ENCODE data around the gene NCEH1.
"Not testable (repeated sequence)": the region's sequence is repeated elsewhere in the genome, so short reads cannot be mapped to it uniquely, and the experiment has no call there.

Gene NCEH1

DNA sequence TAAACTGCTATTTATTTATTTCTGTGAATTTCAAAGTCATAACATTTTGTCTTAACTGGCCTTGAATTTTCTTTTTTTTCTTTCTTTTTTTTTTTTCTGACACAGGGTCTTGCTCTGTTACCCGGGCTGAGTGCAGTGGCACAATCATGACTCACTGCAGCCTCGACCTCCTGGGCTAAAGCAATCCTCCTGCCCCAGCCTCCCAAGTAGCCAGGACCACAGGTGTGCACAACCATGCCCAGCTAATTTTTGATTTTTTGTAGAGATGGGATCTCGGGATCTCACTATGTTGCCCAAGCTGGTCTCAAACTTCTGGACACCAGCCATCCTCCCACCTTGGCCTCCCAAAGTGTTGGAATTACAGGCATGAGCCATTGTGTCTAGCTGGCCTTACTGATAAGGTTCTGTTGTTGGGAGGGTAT is 110.2 kb downstream of the NCEH1 start:
- no peak for DNase-seq (ENCODE audit: insufficient read length)
- no peak for FAIRE-seq
- TF ChIP-seq TAF1 (IDR thresholded peaks at IDR 0.05; ENCODE audit: borderline replicate concordance, low read depth, low read length) (no peak), POLR2A (IDR thresholded peaks at IDR 0.05; ENCODE audit: low read depth, low read length) (no peak), POLR2AphosphoS5 (IDR thresholded peaks at IDR 0.05; ENCODE audit: low read depth, low read length) (no peak)

DNA sequence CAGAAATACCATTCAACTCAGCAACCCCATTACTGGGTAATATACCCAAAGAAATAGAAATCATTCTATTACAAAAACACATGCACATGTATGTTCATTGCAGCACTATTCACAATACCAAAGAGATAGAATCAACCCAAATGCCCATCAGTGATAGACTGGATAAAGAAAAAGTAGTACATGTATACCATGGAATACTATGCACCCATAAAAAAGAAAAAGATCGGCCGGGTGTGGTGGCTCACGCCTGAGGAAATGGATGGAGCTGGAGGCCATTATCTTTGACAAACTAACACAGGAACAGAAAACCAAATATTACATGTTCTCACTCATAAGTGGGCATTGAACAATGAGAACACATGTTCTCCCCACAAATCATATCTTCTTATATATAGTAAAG is 112.0 kb downstream of the NCEH1 start:
- DNase-seq (ENCODE audit: insufficient read length) (no peak), FAIRE-seq (no peak)
- TF ChIP-seq POLR2AphosphoS5 (IDR thresholded peaks at IDR 0.05; ENCODE audit: low read depth, low read length) (no peak), TAF1 (IDR thresholded peaks at IDR 0.05; ENCODE audit: borderline replicate concordance, low read depth, low read length) (no peak), POLR2A (IDR thresholded peaks at IDR 0.05; ENCODE audit: low read depth, low read length) (no peak)

DNA sequence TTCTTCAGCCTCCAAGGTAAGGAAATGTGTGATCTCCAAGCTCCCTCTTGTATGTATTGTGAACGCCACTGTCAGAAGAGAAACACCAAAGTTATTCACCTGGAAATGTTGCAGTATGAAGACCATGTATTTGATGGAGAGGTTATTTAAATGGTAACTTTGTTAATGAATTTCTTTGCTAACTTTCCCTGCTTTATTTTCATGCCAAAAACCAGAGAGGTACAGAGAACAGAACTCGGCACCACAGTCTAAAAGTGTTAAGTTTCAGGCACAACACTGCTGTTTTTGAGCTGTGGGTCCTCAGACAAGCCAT is 114.5 kb downstream of the NCEH1 start:
- DNase-seq (ENCODE audit: insufficient read length) (no peak), FAIRE-seq (no peak)
- no peak for TF ChIP-seq POLR2AphosphoS5 (IDR thresholded peaks at IDR 0.05; ENCODE audit: low read depth, low read length)
- TF ChIP-seq POLR2A (IDR thresholded peaks at IDR 0.05; ENCODE audit: low read depth, low read length), result no peak
- TF ChIP-seq TAF1 (IDR thresholded peaks at IDR 0.05; ENCODE audit: borderline replicate concordance, low read depth, low read length), result no peak

DNA sequence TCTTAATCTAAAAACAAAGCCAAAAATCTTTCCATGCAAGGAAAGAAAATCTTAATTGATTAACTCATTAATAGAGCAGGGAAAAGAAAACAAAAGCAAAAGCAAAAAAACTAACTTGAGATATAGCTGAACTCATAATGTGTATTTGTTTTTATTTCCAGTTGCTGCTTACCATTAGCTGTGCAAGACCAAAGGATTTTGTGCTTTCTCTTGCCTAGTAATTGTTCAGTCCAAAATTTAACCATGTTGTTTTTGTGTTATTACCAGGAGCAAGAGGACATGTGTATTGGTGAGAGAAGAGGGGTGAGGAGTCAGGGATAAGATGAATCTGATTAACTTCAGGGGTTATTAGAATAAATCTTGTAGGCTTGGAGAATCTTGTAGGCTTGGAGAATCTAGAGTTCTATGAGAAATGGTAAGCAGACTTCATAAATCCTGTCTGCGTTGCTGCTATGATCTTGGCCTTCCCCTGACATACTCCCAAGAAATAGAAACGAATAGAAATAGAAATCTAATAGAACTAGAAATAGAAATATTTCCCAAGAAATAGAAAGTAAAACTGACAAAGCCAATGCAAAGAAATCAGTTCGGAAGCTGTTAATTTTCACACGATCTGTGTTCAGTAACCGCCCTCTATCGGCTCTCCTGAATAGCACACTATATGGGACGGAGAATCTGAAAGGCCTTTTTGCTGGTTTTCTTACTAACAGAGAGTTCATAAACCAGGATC is 115.0 kb downstream of the NCEH1 start:
- FAIRE-seq (peak; percentile 77), DNase-seq (ENCODE audit: insufficient read length) (peak; percentile 33)
- TF ChIP-seq POLR2AphosphoS5 (IDR thresholded peaks at IDR 0.05; ENCODE audit: low read depth, low read length) (no peak), POLR2A (IDR thresholded peaks at IDR 0.05; ENCODE audit: low read depth, low read length) (no peak), TAF1 (IDR thresholded peaks at IDR 0.05; ENCODE audit: borderline replicate concordance, low read depth, low read length) (no peak)

DNA sequence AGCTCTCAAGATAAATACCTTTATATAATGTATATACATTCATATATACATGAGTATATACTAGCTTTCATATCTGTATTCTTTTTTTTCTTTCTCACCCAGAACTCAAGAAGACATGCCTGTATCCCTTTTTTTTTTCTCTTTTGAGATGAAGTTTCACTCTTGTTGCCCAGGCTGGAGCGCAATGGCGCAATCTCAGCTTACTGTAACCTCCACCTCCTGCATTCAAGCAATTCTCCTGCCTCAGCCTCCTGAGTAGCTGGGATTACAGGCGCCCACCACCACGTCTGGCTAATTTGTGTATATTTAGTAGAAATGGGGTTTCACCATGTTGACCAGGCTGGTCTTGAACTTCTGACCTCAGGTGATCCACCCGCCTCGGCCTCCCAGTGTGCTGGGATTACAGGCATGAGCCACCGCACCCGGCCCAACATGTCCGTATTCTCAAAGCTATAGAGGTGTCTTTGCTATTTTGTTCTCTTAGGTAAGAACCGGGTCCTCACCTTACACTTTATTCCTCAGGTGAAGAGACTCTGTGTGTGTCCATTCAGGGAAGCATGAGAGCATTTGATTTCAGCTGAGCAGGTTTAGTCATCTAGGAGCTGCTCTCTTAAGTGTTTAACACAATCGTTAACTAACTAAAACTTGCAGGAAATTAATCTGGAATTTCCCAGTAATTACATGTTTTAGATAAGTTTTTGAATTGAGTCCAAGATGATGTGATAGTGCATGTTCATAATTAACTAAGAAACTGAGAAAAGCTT is 115.8 kb downstream of the NCEH1 start:
- DNase-seq (ENCODE audit: insufficient read length); FAIRE-seq: not testable (repeated sequence)

DNA sequence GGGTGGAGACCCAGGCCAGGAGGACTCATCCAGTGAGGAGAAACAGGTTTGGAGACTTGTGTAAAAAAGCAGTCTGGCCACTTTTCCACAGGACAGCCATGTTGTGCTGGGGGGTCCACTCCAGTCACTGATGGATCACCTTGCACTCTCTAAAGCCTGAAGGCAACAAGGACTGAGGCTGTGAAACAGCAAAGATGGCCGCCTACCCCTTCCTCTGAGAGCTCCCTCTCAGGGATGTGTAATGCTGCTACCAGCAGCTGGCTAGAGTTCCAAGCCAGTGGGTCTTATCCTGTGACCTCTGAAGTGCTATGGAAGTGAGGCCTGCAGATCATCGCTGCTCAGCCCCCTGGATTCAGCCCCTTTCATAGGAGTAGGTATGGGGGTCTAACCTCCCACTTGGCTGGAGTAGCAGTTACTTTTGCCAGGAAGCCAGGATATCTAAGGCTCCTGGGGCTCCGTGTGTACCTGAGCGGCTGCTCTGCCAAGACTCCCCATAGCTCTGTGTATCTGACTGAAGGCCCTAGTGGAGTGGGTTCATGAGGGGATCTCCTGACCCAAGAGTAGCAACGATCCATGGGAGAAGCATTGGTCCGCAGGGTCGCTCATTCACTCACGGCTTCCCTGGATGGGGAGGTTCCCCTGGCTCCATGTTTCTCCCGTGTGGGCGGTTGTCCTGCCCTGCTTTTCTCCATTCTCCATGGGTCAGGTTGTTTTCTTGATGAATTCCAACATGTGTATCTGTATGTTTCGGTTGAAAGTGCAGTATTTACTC is 117.8 kb downstream of the NCEH1 start:
- FAIRE-seq, result peak; percentile 82
- TF ChIP-seq POLR2A (IDR thresholded peaks at IDR 0.05; ENCODE audit: low read depth, low read length) (no peak), TAF1 (IDR thresholded peaks at IDR 0.05; ENCODE audit: borderline replicate concordance, low read depth, low read length) (no peak), POLR2AphosphoS5 (IDR thresholded peaks at IDR 0.05; ENCODE audit: low read depth, low read length) (no peak)
- no peak for DNase-seq (ENCODE audit: insufficient read length)

DNA sequence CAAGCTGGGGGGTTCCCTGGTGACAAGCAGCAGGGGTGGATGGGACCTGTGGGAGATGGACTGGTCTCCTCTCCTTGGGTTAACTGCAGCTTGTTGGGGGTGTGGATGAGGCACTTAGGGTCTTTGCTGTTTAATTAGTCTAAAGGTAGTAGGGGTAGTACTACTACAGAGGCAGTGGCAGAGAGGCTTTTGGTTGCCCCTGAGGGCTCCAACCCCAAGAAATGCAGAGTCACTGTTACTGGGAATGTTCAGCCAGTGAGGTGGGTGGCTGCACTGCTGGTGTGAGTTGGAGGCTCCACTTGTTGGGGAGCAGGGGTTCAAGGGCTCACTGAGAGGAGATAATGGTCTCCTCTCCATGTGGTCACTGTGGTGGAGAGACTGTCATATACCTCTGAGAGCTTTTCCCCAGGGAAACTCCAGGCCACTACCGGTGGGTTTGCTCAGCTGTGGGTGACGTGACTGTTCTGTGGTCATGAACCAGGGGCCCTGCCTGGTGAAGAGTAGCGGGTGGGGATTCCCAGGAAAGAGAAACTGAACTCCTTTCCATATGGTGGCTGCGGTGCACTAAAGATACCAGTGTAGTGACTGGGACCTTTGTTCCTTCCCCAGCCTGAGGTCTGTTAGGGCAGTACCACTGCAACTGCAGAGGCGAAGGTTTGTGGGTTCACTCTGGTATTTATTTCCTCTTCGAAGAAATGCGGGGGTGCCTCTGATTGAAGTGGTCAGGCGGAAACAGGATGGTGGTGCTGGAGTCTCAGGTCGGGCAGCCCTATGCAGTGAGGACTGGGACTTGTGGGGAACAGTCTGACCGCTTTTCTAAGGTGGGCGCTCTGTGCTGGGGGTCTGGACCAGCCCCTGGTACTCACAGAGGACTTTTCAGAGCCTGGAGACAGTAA is 118.7 kb downstream of the NCEH1 start:
- FAIRE-seq, result peak; percentile 89
- peak; percentile 33 for DNase-seq (ENCODE audit: insufficient read length)
- TF ChIP-seq TAF1 (IDR thresholded peaks at IDR 0.05; ENCODE audit: borderline replicate concordance, low read depth, low read length) (no peak; the same call in 1 of the 2 replicates), POLR2A (IDR thresholded peaks at IDR 0.05; ENCODE audit: low read depth, low read length) (no peak; the same call in 1 of the 2 replicates)

DNA sequence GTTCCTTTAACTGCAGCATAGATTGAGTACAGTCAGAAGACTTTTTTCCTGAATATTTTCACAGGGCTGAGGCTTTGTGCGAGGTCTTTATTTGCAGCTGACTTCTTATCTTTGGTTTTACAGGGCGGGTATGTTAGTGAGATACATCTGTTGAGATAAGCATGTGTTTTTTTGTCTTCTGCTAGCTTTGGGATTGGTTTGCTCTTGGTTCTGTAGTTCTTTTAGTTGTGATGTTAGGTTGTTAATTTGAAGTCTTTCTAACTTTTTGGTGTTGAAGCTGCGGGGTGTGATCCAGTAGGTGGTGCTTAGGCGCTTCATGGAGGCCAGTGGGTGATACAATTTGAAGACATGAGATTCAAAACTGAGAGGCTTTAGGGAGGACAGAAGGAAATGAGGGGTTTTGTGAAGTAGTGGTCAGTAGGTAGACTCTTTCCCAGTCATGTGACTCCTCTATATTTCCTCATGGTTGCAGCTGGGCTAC is 119.7 kb downstream of the NCEH1 start:
- DNase-seq (ENCODE audit: insufficient read length) (no peak), FAIRE-seq (no peak)
- TF ChIP-seq TAF1 (IDR thresholded peaks at IDR 0.05; ENCODE audit: borderline replicate concordance, low read depth, low read length) (no peak), POLR2A (IDR thresholded peaks at IDR 0.05; ENCODE audit: low read depth, low read length) (no peak), POLR2AphosphoS5 (IDR thresholded peaks at IDR 0.05; ENCODE audit: low read depth, low read length) (no peak)

DNA sequence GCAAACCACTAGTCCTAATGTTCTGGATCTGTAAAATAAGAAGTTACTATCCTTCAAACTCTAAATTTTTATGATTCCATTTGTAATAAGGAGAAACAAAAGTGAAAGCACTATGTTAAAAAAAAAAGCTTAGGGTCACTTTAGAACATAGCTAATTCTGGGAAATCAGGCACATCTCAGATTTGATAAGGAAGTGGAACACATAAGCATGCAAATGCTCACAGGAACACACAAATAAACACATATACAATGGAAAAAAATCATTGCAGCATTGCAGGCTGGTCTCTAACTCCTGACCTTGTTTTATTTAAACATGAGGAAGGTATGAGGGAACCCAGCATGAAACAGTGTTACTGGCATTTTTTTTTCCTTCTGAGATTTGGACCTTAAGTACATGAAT is 124.4 kb downstream of the NCEH1 start:
- FAIRE-seq, result no peak
- DNase-seq (ENCODE audit: insufficient read length), result no peak
- TF ChIP-seq POLR2A (IDR thresholded peaks at IDR 0.05; ENCODE audit: low read depth, low read length) (no peak), TAF1 (IDR thresholded peaks at IDR 0.05; ENCODE audit: borderline replicate concordance, low read depth, low read length) (no peak), POLR2AphosphoS5 (IDR thresholded peaks at IDR 0.05; ENCODE audit: low read depth, low read length) (no peak)

DNA sequence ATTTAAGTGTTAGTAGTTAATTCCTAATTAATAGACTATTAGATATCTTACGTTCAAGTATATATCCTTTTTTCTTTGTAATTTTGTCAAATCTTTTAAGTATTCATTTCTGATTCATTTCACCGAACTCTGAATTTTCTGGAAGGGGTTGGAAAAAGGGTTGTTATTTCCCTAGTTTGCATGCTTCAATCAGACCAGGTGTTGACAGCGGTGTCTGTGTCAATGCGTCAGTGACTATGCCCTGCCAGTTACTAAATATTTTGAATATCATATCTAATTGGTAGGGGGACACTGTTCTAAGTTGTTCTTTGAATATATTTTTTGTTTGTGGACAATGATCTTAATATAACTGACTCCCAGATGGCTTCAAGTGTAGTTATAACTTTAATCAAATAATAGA is 124.9 kb downstream of the NCEH1 start:
- FAIRE-seq (no peak), DNase-seq (ENCODE audit: insufficient read length) (no peak)
- TF ChIP-seq POLR2AphosphoS5 (IDR thresholded peaks at IDR 0.05; ENCODE audit: low read depth, low read length) (no peak), POLR2A (IDR thresholded peaks at IDR 0.05; ENCODE audit: low read depth, low read length) (no peak), TAF1 (IDR thresholded peaks at IDR 0.05; ENCODE audit: borderline replicate concordance, low read depth, low read length) (no peak)

DNA sequence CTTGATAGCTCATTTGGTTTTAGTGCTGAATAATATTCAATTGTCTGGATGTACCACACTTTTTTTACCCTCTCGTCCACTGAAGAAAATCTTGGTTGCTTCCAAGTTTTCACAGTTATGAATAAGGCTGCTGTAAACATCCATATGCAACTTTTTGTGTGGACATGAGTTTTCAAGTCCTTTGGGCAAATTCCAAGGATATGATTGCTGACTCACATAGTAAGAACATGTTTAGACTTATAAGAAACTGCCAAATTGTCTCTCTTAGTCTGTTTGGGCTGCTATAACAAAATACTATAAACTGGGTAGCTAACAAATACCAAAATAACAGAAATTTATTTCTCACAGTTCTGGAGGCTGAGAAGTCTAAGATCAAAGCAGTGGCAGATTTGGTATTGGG is 128.2 kb downstream of the NCEH1 start:
- no peak for FAIRE-seq
- TF ChIP-seq POLR2AphosphoS5 (IDR thresholded peaks at IDR 0.05; ENCODE audit: low read depth, low read length) (no peak), POLR2A (IDR thresholded peaks at IDR 0.05; ENCODE audit: low read depth, low read length) (no peak)
- DNase-seq (ENCODE audit: insufficient read length), result no peak

Data from GM12892 (cell line).